HG02610 (cell line): ENCODE data around the gene CANT1.
"Not testable (repeated sequence)": the region's sequence is repeated elsewhere in the genome, so short reads cannot be mapped to it uniquely, and the experiment has no call there.

Experiments used
- ATAC-seq: cut with Tn5 transposase; IDR thresholded peaks from one replicate; pipeline ENCODE4 v1.9.1; 2021; ENCODE audit warnings: mild to moderate bottlenecking, moderate library complexity; ENCODE audit not compliant: unreplicated experiment

Gene CANT1

GRCh38 chr17:78963378-78963777, 46.2 kb downstream of the CANT1 start:
- no peak for ATAC-seq

GRCh38 chr17:78962984-78963348, 46.6 kb downstream of the CANT1 start:
- ATAC-seq = not testable (repeated sequence)

GRCh38 chr17:78962345-78962983, 47.1 kb downstream of the CANT1 start:
- ATAC-seq = no peak

- no peak for ATAC-seq
These were observed 48.0 kb downstream of the CANT1 start for GRCh38 chr17:78961571-78961970.

- no peak for ATAC-seq
These were observed 48.6 kb downstream of the CANT1 start for GRCh38 chr17:78960928-78961327.

GRCh38 chr17:78959803-78960202, 49.8 kb downstream of the CANT1 start:
- ATAC-seq = no peak

- ATAC-seq = no peak
These were observed 50.9 kb downstream of the CANT1 start for GRCh38 chr17:78958641-78959127.

- no peak for ATAC-seq
These were observed 52.4 kb downstream of the CANT1 start for GRCh38 chr17:78957128-78957527.

- no peak for ATAC-seq
These were observed 53.3 kb downstream of the CANT1 start for GRCh38 chr17:78956254-78956653.

GRCh38 chr17:78954684-78955083, 54.9 kb downstream of the CANT1 start:
- no peak for ATAC-seq

GRCh38 chr17:78953356-78954350, 55.9 kb downstream of the CANT1 start:
- ATAC-seq = no peak

GRCh38 chr17:78952706-78953105, 56.9 kb downstream of the CANT1 start:
- no peak for ATAC-seq

GRCh38 chr17:78951967-78952551, 57.5 kb downstream of the CANT1 start:
- no peak for ATAC-seq

GRCh38 chr17:78950870-78951269, 58.7 kb downstream of the CANT1 start:
- no peak for ATAC-seq

- ATAC-seq = no peak
These were observed 62.1 kb downstream of the CANT1 start for GRCh38 chr17:78947235-78948149.

GRCh38 chr17:78946631-78947030, 62.9 kb downstream of the CANT1 start:
- ATAC-seq = no peak

- no peak for ATAC-seq
These were observed 63.4 kb downstream of the CANT1 start for GRCh38 chr17:78946131-78946530.

GRCh38 chr17:78945455-78945854, 64.1 kb downstream of the CANT1 start:
- not testable (repeated sequence) for ATAC-seq

- no peak for ATAC-seq
These were observed 64.6 kb downstream of the CANT1 start for GRCh38 chr17:78944956-78945355.

GRCh38 chr17:78944026-78944425, 65.5 kb downstream of the CANT1 start:
- no peak for ATAC-seq
